Endothelial cell of umbilical vein (primary cell): ENCODE results near the gene SYNE3. TPM values are rescaled to one million over a fixed set of nuclear protein-coding genes. Genes with fewer than 3 reads are reported as not detected.

ENCODE experiments used
- BruUV-seq: library from RNA; stranded (reverse); fragments of 400-500 nt; replicated peaks from 2 replicates; lab custom pipeline; 2021; lab: Mats Ljungman, UMichigan
- CTCF ChIA-PET: fragments of 300-600, 350-600 bp; sonication (Branson Sonifier 250); formaldehyde crosslinking; loops from one replicate; lab custom pipeline; 2021; ENCODE audit warnings: antibody characterized with exemption, inconsistent platforms; lab: Charles Lee
- POLR2A ChIA-PET: fragments of 300-600, 350-600 bp; sonication (Branson Sonifier 250); formaldehyde crosslinking; loops from one replicate; lab custom pipeline; 2021; ENCODE audit warnings: antibody characterized with exemption, inconsistent platforms; lab: Charles Lee
- DNase-seq: peaks from one replicate; pipeline ENCODE4 v3.0.0-alpha.2; 2011; ENCODE audit warnings: low read depth, low spot score
- FAIRE-seq: peaks from 2 replicates; lab custom pipeline; 2011; peaks lifted over from hg19 to GRCh38; lab: Jason Lieb, UNC
- H2AFZ ChIP-seq: 2 replicates; pipeline ENCODE4 v1.6.0; 2012; ENCODE audit warnings: low read depth, low read length, control low read depth, inconsistent platforms
- H3K27ac ChIP-seq: 2 replicates; pipeline ENCODE4 v1.5.1; 2011; ENCODE audit warnings: low read depth, mild to moderate bottlenecking, control low read depth, low read length, moderate library complexity; ENCODE audit not compliant: insufficient read depth
- H3K27me3 ChIP-seq, 2 experiments: 2 replicates each; pipeline versions ENCODE4 v1.6.0 to v1.6.1; 2011; ENCODE audit warnings: low read length in 2 of 2, mixed read lengths in 1 of 2; ENCODE audit not compliant: control insufficient read depth in 2 of 2, insufficient read depth in 2 of 2
- H3K36me3 ChIP-seq, 2 experiments: 2 replicates in 1 of 2; 3 replicates in 1 of 2; pipeline ENCODE4 v1.5.1; 2011; ENCODE audit warnings: low read length in 2 of 2, mild to moderate bottlenecking in 1 of 2, moderate library complexity in 1 of 2; ENCODE audit not compliant: control insufficient read depth in 2 of 2, insufficient read depth in 2 of 2; ENCODE audit errors: extremely low read depth in 1 of 2
- H3K4me1 ChIP-seq: 3 replicates; pipeline ENCODE4 v1.5.1; 2011; ENCODE audit warnings: mild to moderate bottlenecking, low read length; ENCODE audit not compliant: control insufficient read depth, insufficient read depth; ENCODE audit errors: extremely low read depth
- H3K4me2 ChIP-seq: 2 replicates; pipeline ENCODE4 v1.6.1; 2011; ENCODE audit warnings: low read length, control low read depth, mixed read lengths; ENCODE audit not compliant: insufficient read depth
- H3K4me3 ChIP-seq, 3 experiments: fragments of 200-600 bp in 1 of 3; sonication (generic), shearing (Covaris generic) in 1 of 3; replicated peaks in 1 of 3; 2 replicates each; pipeline ENCODE4 v1.5.1; 2011 to 2016; ENCODE audit warnings: control low read depth in 3 of 3, low read length in 3 of 3, mild to moderate bottlenecking in 2 of 3, inconsistent platforms in 1 of 3, low read depth in 1 of 3, moderate library complexity in 1 of 3; ENCODE audit not compliant: insufficient read depth in 1 of 3
- H3K79me2 ChIP-seq: 2 replicates; pipeline ENCODE4 v1.6.0; 2012; ENCODE audit warnings: low read length, inconsistent platforms; ENCODE audit not compliant: control insufficient read depth, insufficient read depth
- H3K9ac ChIP-seq: replicated peaks from 2 replicates; pipeline ENCODE3; 2011; ENCODE audit warnings: low read length, control low read depth; ENCODE audit not compliant: insufficient read depth; ENCODE audit errors: extremely low read depth
- H3K9me1 ChIP-seq: replicated peaks from 3 replicates; pipeline ENCODE4 v1.6.0; 2011; ENCODE audit warnings: mild to moderate bottlenecking, low read length; ENCODE audit not compliant: control insufficient read depth, insufficient read depth; ENCODE audit errors: extremely low read depth
- H3K9me3 ChIP-seq: replicated peaks from 2 replicates; pipeline ENCODE4 v1.5.1; 2012; ENCODE audit warnings: low read length, inconsistent platforms; ENCODE audit not compliant: control insufficient read depth, insufficient read depth
- H4K20me1 ChIP-seq: replicated peaks from 2 replicates; pipeline ENCODE3; 2011; ENCODE audit warnings: mild to moderate bottlenecking, low read length; ENCODE audit not compliant: control insufficient read depth, insufficient read depth; ENCODE audit errors: extremely low read depth
- EZH2 ChIP-seq: IDR thresholded peaks from 2 replicates; pipeline ENCODE4 v1.6.1; 2012; ENCODE audit warnings: borderline replicate concordance, low read depth, mild to moderate bottlenecking, moderate library complexity, low read length, inconsistent platforms; ENCODE audit not compliant: severe bottlenecking
- FOS ChIP-seq: IDR thresholded peaks from 2 replicates; pipeline ENCODE4 v1.6.1; 2011; ENCODE audit warnings: mild to moderate bottlenecking, low read length, moderate library complexity, borderline replicate concordance; ENCODE audit not compliant: insufficient read depth
- GATA2 ChIP-seq: IDR thresholded peaks from 2 replicates; pipeline ENCODE4 v1.7.0; 2011; ENCODE audit warnings: low read depth, mild to moderate bottlenecking, moderate library complexity, mixed read lengths, low read length; ENCODE audit not compliant: insufficient read length, insufficient read depth
- JUN ChIP-seq: IDR thresholded peaks from 2 replicates; pipeline ENCODE4 v1.6.1; 2011; ENCODE audit warnings: borderline replicate concordance, low read depth; ENCODE audit not compliant: insufficient read length, insufficient read depth
- MYC ChIP-seq: IDR thresholded peaks from one replicate; pipeline ENCODE4 v1.6.1; 2011; ENCODE audit warnings: mild to moderate bottlenecking, low read depth, low read length
- POLR2A ChIP-seq: IDR thresholded peaks from 2 replicates; pipeline ENCODE4 v1.6.1; 2012; ENCODE audit warnings: low read depth, mild to moderate bottlenecking, control low read depth, low read length
- POLR2AphosphoS5 ChIP-seq: IDR thresholded peaks from 2 replicates; pipeline ENCODE4 v1.6.1; 2012; ENCODE audit warnings: low read depth, mild to moderate bottlenecking, control low read depth, low read length, moderate library complexity; ENCODE audit not compliant: insufficient read depth
- dilution Hi-C: fragments of 300-500 bp; cut with MboI; formaldehyde crosslinking; loops from one replicate; pipeline ENCODE4 v1.15.0; 2019; ENCODE audit warnings: low sequenced_read_pairs; ENCODE audit not compliant: extremely low pct_ligation_motif_present
- intact Hi-C: fragments of 100-400 bp; cut with micrococcal nuclease; formaldehyde crosslinking; loops from one replicate; pipeline ENCODE4 v1.10.0; 2022
- polyA plus RNA-seq, 4 experiments: library from polyadenylated mRNA; depleted of rRNA in 3 of 4; stranded (reverse) in 3 of 4; unstranded in 1 of 4; fragments of >200 nt; gene quantifications; 2 replicates each; pipeline versions ENCODE4 v1.2.1 to v1.2.3, GENCODE V29; 2011 to 2012; ENCODE audit warnings: missing spikeins in 1 of 4
- total RNA-seq: library from RNA; stranded (reverse); gene quantifications from 2 replicates; pipeline ENCODE4 v1.2.3, GENCODE V29; 2021
- TF ChIP-seq, protein P1 (sequence below): IDR thresholded peaks from 2 replicates; pipeline ENCODE4 v1.6.1; 2011; ENCODE audit not compliant: insufficient read depth, insufficient read length
- TF ChIP-seq, protein P2 (sequence below), 2 donors: IDR thresholded peaks; 1 replicate in 1 of 2; 2 replicates in 1 of 2; pipeline ENCODE4 v1.5.1; 2011; ENCODE audit warnings: low read length in 2 of 2, mild to moderate bottlenecking in 2 of 2, moderate library complexity in 2 of 2, control low read depth in 1 of 2, inconsistent platforms in 1 of 2, low read depth in 1 of 2; ENCODE audit not compliant: insufficient read depth in 1 of 2; ENCODE audit errors: extremely low read depth in 1 of 2

SYNE3 gene
- total and polyA plus RNA-seq, 2 donors (not counting 3 experiments of a cell fraction or from before 2014, with no cell fraction given) = 3.0 to 18.8 TPM

DNA sequence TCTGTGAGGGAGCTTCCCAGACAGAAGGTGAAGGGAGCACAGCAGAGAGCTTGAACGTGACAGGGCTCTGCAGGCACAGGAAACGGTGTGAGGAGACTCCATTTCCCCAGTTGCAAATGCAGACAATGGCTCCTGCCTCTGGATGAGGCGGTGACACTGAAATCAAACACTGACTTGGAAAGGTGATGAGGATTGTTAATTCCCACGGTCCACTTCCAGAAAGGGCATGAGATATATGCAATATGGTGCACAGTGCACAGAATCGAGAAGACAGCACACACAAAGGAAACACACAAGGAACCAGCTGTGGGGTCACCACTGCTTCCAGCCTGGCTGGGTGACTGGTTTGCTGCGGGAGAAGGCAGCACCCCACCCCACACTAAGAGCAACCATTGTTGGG is 42.0 kb downstream of the SYNE3 start:
- no TSS peak for BruUV-seq
- CTCF ChIA-PET = interaction anchor here (1.6 kb wide), 1 partner anchor 53 kb away, joined by 4 read pairs; no protein-coding TSS in a partner anchor
- Histone ChIP-seq H3K4me3 (no peak overlapping the region), H3K9ac (no peak overlapping the region), H3K27ac (no peak overlapping the region), H3K9me3 (no peaks in the 10 kb centered on the region), H2AFZ (no peak overlapping the region), H3K79me2 (no peaks in the 10 kb centered on the region), H3K9me1 (no peaks in the 10 kb centered on the region), H4K20me1 (no peaks in the 10 kb centered on the region), H3K4me2 (no peak overlapping the region), H3K36me3 (peaks cover 5% of the 10 kb centered on the region in 2 experiments), H3K4me1 (no peaks in the 10 kb centered on the region), H3K27me3 (no peaks in the 10 kb centered on the region)
- no peak for DNase-seq
- dilution Hi-C loops = no loop called here
- no peak for FAIRE-seq
- no peak for TF ChIP-seq POLR2A
- no peak for TF ChIP-seq POLR2AphosphoS5
- no peak for TF ChIP-seq FOS
- no peak for TF ChIP-seq EZH2
- TF ChIP-seq, protein P1, sequence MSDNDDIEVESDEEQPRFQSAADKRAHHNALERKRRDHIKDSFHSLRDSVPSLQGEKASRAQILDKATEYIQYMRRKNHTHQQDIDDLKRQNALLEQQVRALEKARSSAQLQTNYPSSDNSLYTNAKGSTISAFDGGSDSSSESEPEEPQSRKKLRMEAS = no peak
- TF ChIP-seq JUN = no peak
- TF ChIP-seq MYC = no peak
- TF ChIP-seq, protein P2, sequence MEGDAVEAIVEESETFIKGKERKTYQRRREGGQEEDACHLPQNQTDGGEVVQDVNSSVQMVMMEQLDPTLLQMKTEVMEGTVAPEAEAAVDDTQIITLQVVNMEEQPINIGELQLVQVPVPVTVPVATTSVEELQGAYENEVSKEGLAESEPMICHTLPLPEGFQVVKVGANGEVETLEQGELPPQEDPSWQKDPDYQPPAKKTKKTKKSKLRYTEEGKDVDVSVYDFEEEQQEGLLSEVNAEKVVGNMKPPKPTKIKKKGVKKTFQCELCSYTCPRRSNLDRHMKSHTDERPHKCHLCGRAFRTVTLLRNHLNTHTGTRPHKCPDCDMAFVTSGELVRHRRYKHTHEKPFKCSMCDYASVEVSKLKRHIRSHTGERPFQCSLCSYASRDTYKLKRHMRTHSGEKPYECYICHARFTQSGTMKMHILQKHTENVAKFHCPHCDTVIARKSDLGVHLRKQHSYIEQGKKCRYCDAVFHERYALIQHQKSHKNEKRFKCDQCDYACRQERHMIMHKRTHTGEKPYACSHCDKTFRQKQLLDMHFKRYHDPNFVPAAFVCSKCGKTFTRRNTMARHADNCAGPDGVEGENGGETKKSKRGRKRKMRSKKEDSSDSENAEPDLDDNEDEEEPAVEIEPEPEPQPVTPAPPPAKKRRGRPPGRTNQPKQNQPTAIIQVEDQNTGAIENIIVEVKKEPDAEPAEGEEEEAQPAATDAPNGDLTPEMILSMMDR (IDR thresholded peaks at IDR 0.05; ENCODE audit: extremely low read depth in 1 of 2, insufficient read depth in 1 of 2, low read depth in 1 of 2, low read length in 2 of 2) = no peak
- TF ChIP-seq GATA2 = no peak
- POLR2A ChIA-PET = interaction anchor here (0.6 kb wide), 1 partner anchor 13 kb away, joined by 7 read pairs; no protein-coding TSS in a partner anchor
- intact Hi-C loops = no loop called here
